GM19351 (cell line): ENCODE results near the gene ITM2C.

Source experiments
- ATAC-seq: cut with Tn5 transposase; IDR thresholded peaks from one replicate; pipeline ENCODE4 v1.9.1; 2021; ENCODE audit warnings: mild to moderate bottlenecking, moderate library complexity; ENCODE audit not compliant: unreplicated experiment

Gene ITM2C

GRCh38 chr2:230889911-230890601, 25.3 kb downstream of the ITM2C start:
- ATAC-seq: no peak

GRCh38 chr2:230890646-230891045, 25.9 kb downstream of the ITM2C start:
- ATAC-seq: no peak

DNA sequence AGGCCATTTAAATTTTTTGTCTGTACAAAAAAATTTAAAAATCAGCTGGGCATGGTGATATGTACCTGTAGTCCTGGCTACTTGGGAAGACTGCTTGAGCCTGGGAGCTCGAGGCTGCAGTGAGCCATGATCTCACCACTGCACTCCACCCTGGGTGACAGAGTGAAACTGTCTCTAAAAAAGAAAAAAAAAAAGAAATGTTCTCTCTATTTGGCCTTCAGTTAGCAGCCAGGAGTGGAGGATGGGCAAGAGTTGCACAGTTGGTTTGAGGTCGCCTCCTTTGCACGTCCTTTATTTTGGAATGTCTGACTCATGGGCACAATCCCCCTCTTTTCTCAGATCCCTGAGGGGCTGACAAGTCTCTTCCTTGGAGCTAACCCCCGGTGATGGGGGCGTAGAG, 26.3 kb downstream of the ITM2C start:
- ATAC-seq: no peak

DNA sequence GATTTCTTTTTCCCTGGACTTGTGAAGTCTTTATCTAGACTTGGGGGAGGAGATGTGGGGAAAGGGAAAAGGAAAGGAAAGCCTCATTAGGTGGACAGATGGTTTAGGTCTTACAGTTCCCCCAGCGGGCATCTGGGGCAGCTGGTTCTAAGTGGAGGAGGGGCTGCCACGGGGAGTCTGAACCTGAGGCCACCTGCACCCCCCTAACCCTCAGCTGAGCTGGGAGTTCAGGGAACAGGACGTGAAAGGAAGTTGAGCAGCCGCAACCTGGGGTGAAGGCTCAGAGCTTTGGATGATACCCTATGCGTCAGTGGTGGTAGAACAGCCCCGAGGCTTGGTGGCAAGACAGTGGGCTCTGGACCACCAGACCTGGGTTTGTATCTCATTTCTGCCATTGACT, 26.8 kb downstream of the ITM2C start:
- no peak for ATAC-seq

DNA sequence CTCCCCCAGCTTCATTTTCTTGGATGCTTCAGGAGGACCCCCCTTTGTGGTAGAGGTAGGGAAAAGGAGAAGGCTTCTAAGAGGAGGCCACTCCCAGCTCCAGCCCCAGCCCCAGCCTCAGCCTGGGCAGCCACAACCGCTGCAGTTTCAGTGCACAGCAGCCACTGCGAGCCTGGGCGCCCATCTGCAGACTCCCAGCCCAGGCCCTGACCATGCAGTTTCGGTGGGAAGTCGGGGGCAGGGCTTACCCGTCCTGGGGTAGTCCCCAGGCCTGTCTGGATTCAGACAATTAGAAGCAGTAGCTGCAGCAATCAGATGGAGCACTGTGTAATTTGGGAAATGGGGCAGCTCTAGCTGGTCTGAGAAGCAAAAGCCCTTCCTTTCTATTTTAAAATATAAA, 28.6 kb downstream of the ITM2C start:
- ATAC-seq: peak; percentile 67

GRCh38 chr2:230893841-230894781, 29.4 kb downstream of the ITM2C start:
- peak; percentile 53 for ATAC-seq

DNA sequence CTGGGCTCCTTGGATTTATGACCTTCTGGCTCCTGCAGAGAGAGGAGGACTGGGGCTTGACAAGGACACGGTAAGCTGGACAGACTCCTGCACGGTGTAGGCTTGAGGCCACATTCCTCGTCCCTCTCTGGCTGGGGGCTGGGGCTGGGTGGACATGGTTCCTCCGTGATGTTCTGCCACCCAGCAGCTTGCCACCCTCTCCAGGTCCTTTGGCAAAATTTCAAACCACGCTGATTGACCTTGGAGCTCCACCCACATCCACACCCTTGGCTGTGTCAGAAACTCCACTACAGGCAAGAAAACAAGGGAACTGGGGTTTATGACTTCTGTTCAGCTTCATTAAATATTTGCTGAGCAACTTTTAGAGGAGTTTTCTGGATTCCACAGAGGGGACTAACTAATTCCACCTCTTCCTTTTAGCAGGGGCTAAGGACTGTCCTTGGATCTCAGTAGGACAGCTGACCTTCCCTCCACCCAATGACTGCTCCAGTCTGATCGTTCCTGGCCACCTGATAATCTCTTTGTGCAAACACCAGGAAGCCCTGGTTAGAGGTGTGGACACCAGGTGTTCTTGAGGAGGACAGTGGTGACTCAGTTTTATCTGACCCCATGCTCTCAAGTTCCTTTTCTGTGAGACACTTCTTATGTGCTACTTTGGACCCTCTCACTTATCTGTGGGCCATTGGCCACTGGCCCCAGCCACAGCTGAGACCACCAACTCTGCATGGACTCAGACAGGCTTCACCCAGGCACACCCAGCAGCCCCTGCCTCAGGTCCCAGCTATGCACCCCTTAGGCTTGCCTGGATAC, 31.0 kb downstream of the ITM2C start:
- no peak for ATAC-seq

GRCh38 chr2:230896346-230897115, 31.8 kb downstream of the ITM2C start:
- ATAC-seq: no peak

GRCh38 chr2:230898016-230898712, 33.4 kb downstream of the ITM2C start:
- no peak for ATAC-seq

DNA sequence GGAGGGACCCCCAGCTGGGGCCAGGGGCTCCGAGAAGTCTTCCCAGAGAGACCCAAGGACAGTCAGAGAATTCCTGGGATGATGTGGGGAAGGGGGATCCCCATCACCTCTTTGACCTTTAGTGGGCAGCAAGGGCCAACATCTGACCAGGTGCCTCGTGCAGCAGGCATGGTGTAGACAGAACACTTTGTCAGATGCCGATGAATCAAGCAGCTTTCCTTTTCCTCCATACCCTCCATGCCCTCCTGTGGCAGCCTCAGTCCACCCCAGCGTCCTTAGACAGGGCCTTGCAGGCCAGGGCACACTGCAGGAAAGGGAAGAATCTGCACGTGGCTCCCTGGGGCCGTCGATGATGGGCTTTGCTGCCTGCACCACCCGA, 34.0 kb downstream of the ITM2C start:
- ATAC-seq: no peak

- no peak for ATAC-seq
Observed at GRCh38 chr2:230899287-230899686, 34.5 kb downstream of the ITM2C start.

DNA sequence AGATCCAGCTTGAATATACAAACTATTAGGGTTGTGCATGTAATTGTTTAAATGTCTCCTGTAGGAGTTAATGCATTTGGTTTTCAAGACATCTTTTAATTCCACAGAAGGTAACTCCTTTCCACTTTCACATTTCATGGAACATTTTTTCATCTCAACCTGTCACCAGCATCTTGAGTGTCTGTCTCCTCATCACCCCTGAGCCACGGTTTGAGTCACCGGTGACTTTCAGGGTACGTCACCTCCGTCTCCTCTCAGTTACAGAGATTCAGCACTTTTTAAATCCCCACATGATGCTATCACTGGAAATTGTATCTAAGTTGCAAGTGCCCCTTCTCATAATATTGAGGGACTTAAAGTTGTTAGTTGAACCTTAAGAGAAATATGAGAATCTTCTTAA, 35.0 kb downstream of the ITM2C start:
- ATAC-seq: no peak

- no peak for ATAC-seq
Observed at GRCh38 chr2:230900336-230900995, 35.7 kb downstream of the ITM2C start.

DNA sequence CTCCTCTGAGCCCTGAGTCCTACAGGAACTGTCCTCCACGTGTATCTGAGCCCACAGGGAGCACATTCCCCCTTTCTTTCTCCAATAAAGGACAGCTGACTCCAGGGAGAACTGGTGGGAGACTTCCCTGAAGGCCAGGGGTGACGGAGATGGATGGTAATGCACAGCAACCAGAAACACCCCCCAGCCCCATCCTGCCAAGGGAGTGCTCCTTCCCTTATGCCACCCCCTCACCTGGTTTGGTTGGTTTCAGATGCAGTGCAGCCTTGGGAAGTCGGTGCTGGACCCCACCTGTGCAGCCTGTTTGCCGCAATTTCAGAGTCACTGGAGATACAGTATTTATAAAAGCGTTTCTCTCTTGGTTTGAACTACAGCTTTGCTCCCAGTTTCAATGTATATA, 36.3 kb downstream of the ITM2C start:
- no peak for ATAC-seq

DNA sequence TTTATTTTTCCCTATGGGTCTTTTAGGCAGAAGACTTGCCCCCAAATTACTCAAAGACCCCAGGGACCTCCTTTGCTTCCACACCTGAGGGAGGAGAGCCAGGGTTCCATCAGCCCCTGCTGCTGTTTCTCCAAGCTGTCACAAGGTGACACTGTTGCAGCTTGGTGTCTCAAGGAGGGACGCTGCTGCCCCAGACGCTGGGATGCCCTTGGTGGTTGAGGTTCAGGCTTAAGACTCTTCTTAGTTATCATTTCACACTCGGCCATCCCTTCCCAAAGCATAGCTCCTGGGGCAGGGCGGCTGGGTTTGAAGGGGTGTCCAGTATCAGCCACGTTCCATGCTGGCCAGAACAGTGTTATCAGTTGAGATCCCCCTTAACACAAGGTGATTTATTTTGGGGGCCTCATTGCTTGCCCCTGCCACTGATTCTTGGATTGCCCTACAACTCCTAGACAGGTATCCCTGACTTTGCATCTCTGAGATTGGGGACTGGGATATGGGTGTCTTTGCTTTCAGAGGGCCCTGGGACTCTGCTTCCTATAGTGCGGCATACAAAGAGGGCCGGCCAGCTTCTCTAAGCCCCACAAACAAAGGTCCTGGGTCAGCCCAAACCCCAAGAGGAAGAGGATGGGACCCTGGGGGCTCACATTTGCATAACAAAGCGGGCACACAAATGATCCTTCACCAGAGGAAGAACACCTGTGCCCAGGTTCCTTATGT, 37.6 kb downstream of the ITM2C start:
- peak; percentile 83 for ATAC-seq

DNA sequence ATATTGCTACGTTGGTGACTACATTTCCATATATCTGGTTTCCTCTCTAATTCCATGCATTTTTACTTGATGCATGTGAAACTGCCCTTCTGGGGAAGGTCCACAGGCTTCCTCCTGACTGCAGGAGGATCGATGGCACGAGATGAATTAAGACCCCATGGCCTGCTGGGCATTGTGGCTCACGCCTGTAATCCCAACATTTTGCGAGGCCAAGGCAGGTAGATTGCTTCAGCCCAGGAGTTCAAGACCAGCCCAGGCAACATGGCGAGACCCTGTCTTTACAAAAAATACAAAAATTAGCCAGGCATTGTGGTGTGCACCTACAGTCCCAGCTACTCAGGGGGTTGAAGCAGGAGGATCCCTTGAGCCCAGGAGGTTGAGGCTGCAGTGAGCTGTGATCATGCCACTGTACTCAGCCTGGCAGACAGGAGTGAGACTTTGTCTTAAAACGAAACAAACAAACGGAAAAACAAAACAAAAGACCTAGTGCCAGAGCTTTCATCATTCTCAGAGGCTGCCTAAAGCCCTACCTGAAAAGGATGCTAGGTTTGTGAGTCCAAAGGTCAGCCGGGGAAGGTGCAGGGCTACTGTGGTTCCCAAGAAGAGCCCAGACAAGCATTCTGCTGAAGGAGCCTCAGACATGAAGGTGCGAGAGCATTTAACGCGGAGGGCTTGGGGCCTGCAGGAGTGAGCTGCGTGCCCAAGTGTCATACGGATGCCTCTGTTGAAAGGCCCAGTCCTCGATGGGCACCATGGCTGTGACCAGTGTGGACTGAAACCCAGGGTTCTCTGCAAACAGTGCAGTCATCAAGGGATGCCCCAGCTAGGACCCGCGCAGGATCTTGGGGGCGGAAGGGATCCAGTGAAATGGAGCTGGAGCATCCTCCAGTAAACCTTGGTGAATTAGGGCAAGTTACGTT, 38.7 kb downstream of the ITM2C start:
- no peak for ATAC-seq

GRCh38 chr2:230904856-230905447, 40.2 kb downstream of the ITM2C start:
- ATAC-seq: no peak
